HCT116 (cell line): ENCODE measurements around the gene CNTNAP5. TPM values are rescaled to one million over a fixed set of nuclear protein-coding genes. Genes with fewer than 3 reads are reported as not detected.

Experiments
- ATAC-seq: fragments of 200-7000 bp; cut with Tn5 transposase; 2 replicates; pipeline ENCODE4 v1.9.1; 2020; ENCODE audit warnings: mild to moderate bottlenecking, moderate library complexity
- BruUV-seq: library from RNA; stranded (reverse); fragments of 400-500 nt; replicated peaks from 2 replicates; lab custom pipeline; 2021; lab: Mats Ljungman, UMichigan
- CTCF ChIA-PET: fragments of 300-600 bp; sonication (Branson Sonifier 250); formaldehyde crosslinking; loops from one replicate; lab custom pipeline; 2021; ENCODE audit warnings: antibody characterized with exemption; lab: Charles Lee
- POLR2A ChIA-PET: fragments of 300-600, 350-600 bp; sonication (Branson Sonifier 250); formaldehyde crosslinking; loops from one replicate; lab custom pipeline; 2021; ENCODE audit warnings: antibody characterized with exemption; lab: Charles Lee
- RAD21 ChIA-PET, 2 experiments: fragments of 300-600 bp; sonication (Branson Sonifier 250); formaldehyde crosslinking; loops; one replicate each; lab custom pipeline; 2023; ENCODE audit warnings: low total read pairs in 2 of 2; ENCODE audit not compliant: uncharacterized antibody in 2 of 2, unreplicated experiment in 2 of 2, low non-redundant PET in 1 of 2; lab: Charles Lee
- DNase-seq: peaks from one replicate; pipeline ENCODE4 v3.0.0-alpha.2; 2010; ENCODE audit warnings: low read depth, low spot score
- H2AFZ ChIP-seq: fragments of 200-600 bp; shearing (Covaris generic), sonication (generic); 2 replicates; pipeline ENCODE4 v1.6.1; 2017; ENCODE audit warnings: low read depth, mixed run types, mixed read lengths, antibody characterized with exemption, low read length; ENCODE audit not compliant: poor library complexity, severe bottlenecking
- H3K27ac ChIP-seq: 2 replicates; pipeline ENCODE4 v1.5.1; 2012; ENCODE audit warnings: low read depth, low read length
- H3K27me3 ChIP-seq: fragments of 200-600 bp; sonication (generic); 2 replicates; pipeline ENCODE4 v1.6.1; 2016; ENCODE audit warnings: mixed run types, low read length, mixed read lengths; ENCODE audit not compliant: insufficient read depth
- H3K36me3 ChIP-seq, 2 experiments: fragments of 200-500 bp in 1 of 2; fragments of 200-600 bp in 1 of 2; sonication (Bioruptor generic) in 1 of 2; sonication (generic) in 1 of 2; 2 replicates each; pipeline versions ENCODE4 v1.5.1 to v1.6.1; 2014 to 2016; ENCODE audit warnings: low read length in 2 of 2, inconsistent platforms in 1 of 2, mixed read lengths in 1 of 2, mixed run types in 1 of 2; ENCODE audit not compliant: insufficient read depth in 2 of 2, control insufficient read depth in 1 of 2
- H3K4me1 ChIP-seq, 2 experiments: fragments of 200-600 bp in 1 of 2; sonication (generic) in 1 of 2; 2 replicates each; pipeline versions ENCODE4 v1.5.1 to v1.6.1; 2012 to 2017; ENCODE audit warnings: low read length in 2 of 2, inconsistent platforms in 1 of 2, mild to moderate bottlenecking in 1 of 2, mixed read lengths in 1 of 2, mixed run types in 1 of 2, moderate library complexity in 1 of 2; ENCODE audit not compliant: insufficient read depth in 2 of 2, control insufficient read depth in 1 of 2
- H3K4me2 ChIP-seq: fragments of 200-600 bp; sonication (generic); 2 replicates; pipeline ENCODE4 v1.6.1; 2017; ENCODE audit warnings: mixed run types, low read length, mixed read lengths
- H3K4me3 ChIP-seq, 2 experiments: fragments of 200-600 bp in 1 of 2; sonication (generic) in 1 of 2; replicated peaks in 1 of 2; 2 replicates each; pipeline ENCODE4 v1.5.1; 2011 to 2016; ENCODE audit warnings: low read length in 2 of 2, control low read depth in 1 of 2, low read depth in 1 of 2, mild to moderate bottlenecking in 1 of 2, mixed read lengths in 1 of 2, mixed run types in 1 of 2
- H3K79me2 ChIP-seq: fragments of 200-600 bp; sonication (generic); 2 replicates; pipeline ENCODE4 v1.6.1; 2017; ENCODE audit warnings: mild to moderate bottlenecking, mixed run types, low read length, moderate library complexity, mixed read lengths; ENCODE audit not compliant: insufficient read depth
- H3K9ac ChIP-seq: fragments of 200-600 bp; sonication (generic); 2 replicates; pipeline ENCODE4 v1.6.1; 2016; ENCODE audit warnings: low read length, mixed read lengths
- H3K9me2 ChIP-seq: fragments of 200-600 bp; sonication (generic), shearing (Covaris generic); 2 replicates; pipeline ENCODE4 v1.6.1; 2017; ENCODE audit warnings: mixed run types, mild to moderate bottlenecking, moderate library complexity; ENCODE audit not compliant: insufficient read depth
- H3K9me3 ChIP-seq, 2 experiments: fragments of 200-500 bp in 1 of 2; fragments of 200-600 bp in 1 of 2; sonication (Bioruptor generic) in 1 of 2; sonication (generic) in 1 of 2; 2 replicates each; pipeline ENCODE4 v1.6.1; 2014 to 2017; ENCODE audit warnings: low read length in 2 of 2, mixed read lengths in 2 of 2, inconsistent platforms in 1 of 2, low read depth in 1 of 2, mild to moderate bottlenecking in 1 of 2, mixed run types in 1 of 2, moderate library complexity in 1 of 2; ENCODE audit not compliant: control insufficient read depth in 1 of 2, insufficient read depth in 1 of 2
- H4K20me1 ChIP-seq: fragments of 200-600 bp; sonication (generic), shearing (Covaris generic); 2 replicates; pipeline ENCODE4 v1.6.1; 2017; ENCODE audit warnings: mixed run types, mild to moderate bottlenecking, moderate library complexity; ENCODE audit not compliant: insufficient read depth
- ATF3 ChIP-seq: IDR thresholded peaks from 2 replicates; pipeline ENCODE4 v1.6.1; 2012
- EZH2 ChIP-seq: fragments of 200-600 bp; sonication (generic); IDR thresholded peaks from 2 replicates; pipeline ENCODE4 v1.6.1; 2017; ENCODE audit warnings: antibody characterized with exemption, mixed run types
- EZH2phosphoT487 ChIP-seq: fragments of 200-600 bp; IDR thresholded peaks from 2 replicates; pipeline ENCODE4 v1.6.1; 2018; ENCODE audit warnings: antibody characterized with exemption, borderline replicate concordance
- FOSL1 ChIP-seq: IDR thresholded peaks from 2 replicates; pipeline ENCODE4 v1.6.1; 2012; ENCODE audit warnings: low read depth
- JUND ChIP-seq: IDR thresholded peaks from 2 replicates; pipeline ENCODE4 v1.6.1; 2012
- MAX ChIP-seq: IDR thresholded peaks from 2 replicates; pipeline ENCODE4 v1.6.1; 2012
- POLR2AphosphoS5 ChIP-seq: IDR thresholded peaks from 2 replicates; pipeline ENCODE4 v1.6.1; 2011; ENCODE audit warnings: mild to moderate bottlenecking, low read depth, low read length, moderate library complexity
- SP1 ChIP-seq: IDR thresholded peaks from 2 replicates; pipeline ENCODE4 v1.6.1; 2012; ENCODE audit warnings: low read depth
- SRF ChIP-seq: IDR thresholded peaks from 2 replicates; pipeline ENCODE4 v1.6.1; 2012; ENCODE audit warnings: low read depth
- YY1 ChIP-seq: IDR thresholded peaks from 2 replicates; pipeline ENCODE4 v1.6.1; 2011; ENCODE audit warnings: low read length, low read depth, moderate library complexity, mild to moderate bottlenecking; ENCODE audit not compliant: insufficient replicate concordance; ENCODE audit errors: extremely low read depth
- ZBTB33 ChIP-seq: IDR thresholded peaks from 2 replicates; pipeline ENCODE4 v1.6.1; 2011; ENCODE audit warnings: mild to moderate bottlenecking, low read length, moderate library complexity; ENCODE audit not compliant: insufficient replicate concordance; ENCODE audit errors: extremely low read depth
- ZFX ChIP-seq: fragments of 450-650 bp; IDR thresholded peaks from 2 replicates; pipeline ENCODE4 v1.6.1; 2017
- intact Hi-C: fragments of 100-400 bp; cut with micrococcal nuclease; formaldehyde crosslinking; loops from 2 replicates; pipeline ENCODE4 v1.10.0; 2022
- total RNA-seq: library from RNA; stranded (reverse); gene quantifications from one replicate; pipeline ENCODE4 v1.2.1, GENCODE V29; 2021; ENCODE audit not compliant: unreplicated experiment

CNTNAP5 gene
- total RNA-seq, 1 experiment from 2014 or later, result not detected

- no TSS peak for BruUV-seq
- no peak overlapping the region for H3K9ac ChIP-seq
- ATAC-seq (no peak), DNase-seq (no peak)
- POLR2A ChIA-PET, result no interaction called here
- no peak overlapping the region for H3K4me2 ChIP-seq
- no peaks in the 10 kb centered on the region for H3K4me1 ChIP-seq
- no peaks in the 10 kb centered on the region for H3K79me2 ChIP-seq
- no peaks in the 10 kb centered on the region for H3K27me3 ChIP-seq
- H3K4me3 ChIP-seq, result no peak overlapping the region
- no peak overlapping the region for H3K27ac ChIP-seq
- H2AFZ ChIP-seq, result no peak overlapping the region
- H3K9me2 ChIP-seq, result no peaks in the 10 kb centered on the region
- H4K20me1 ChIP-seq, result no peaks in the 10 kb centered on the region
- TF ChIP-seq ATF3 (no peak), MAX (no peak)
- RAD21 ChIA-PET, result no interaction called here
- H3K36me3 ChIP-seq, result no peaks in the 10 kb centered on the region
- CTCF ChIA-PET, result no interaction called here
- H3K9me3 ChIP-seq, result peaks cover 0 to 16% of the 10 kb centered on the region in 2 experiments; a peak in 2 of 4 replicates
- intact Hi-C loops, result no loop called here
Measured at GRCh38 chr2:124533226-124533954, 508.3 kb downstream of the CNTNAP5 start.

GRCh38 chr2:124534028-124534427 lies 508.9 kb downstream of the CNTNAP5 start:
- Histone ChIP-seq H3K9me3 (peaks cover 0 to 14% of the 10 kb centered on the region in 2 experiments; a peak in 2 of 4 replicates), H2AFZ (no peak overlapping the region), H3K27ac (no peak overlapping the region), H3K27me3 (no peaks in the 10 kb centered on the region), H4K20me1 (no peaks in the 10 kb centered on the region), H3K9me2 (no peaks in the 10 kb centered on the region), H3K4me2 (no peak overlapping the region), H3K9ac (no peak overlapping the region), H3K4me1 (no peaks in the 10 kb centered on the region), H3K36me3 (no peaks in the 10 kb centered on the region), H3K4me3 (no peak overlapping the region), H3K79me2 (no peaks in the 10 kb centered on the region)
- no TSS peak for BruUV-seq
- ATAC-seq, result no peak
- CTCF ChIA-PET, result no interaction called here
- POLR2A ChIA-PET, result no interaction called here
- DNase-seq, result no peak
- RAD21 ChIA-PET, result no interaction called here
- intact Hi-C loops, result no loop called here
- TF ChIP-seq YY1 (no peak), EZH2phosphoT487 (no peak), SRF (no peak), JUND (no peak), POLR2AphosphoS5 (no peak), FOSL1 (no peak), ZBTB33 (no peak), MAX (no peak), EZH2 (no peak), ZFX (no peak), SP1 (no peak)
